IMR-90 (cell line): ENCODE results near the gene OR3A3.

ENCODE experiments used
- CEBPB ChIP-seq: IDR thresholded peaks from 2 replicates; pipeline ENCODE4 v1.6.1; 2012; ENCODE audit warnings: low read depth, low read length, improper control_type of control experiment
- CTCF ChIP-seq: conservative IDR thresholded peaks from 2 replicates; pipeline ENCODE4 v1.5.1; 2012; ENCODE audit warnings: mild to moderate bottlenecking, low read depth, low read length, improper control_type of control experiment
- POLR2A ChIP-seq: IDR thresholded peaks from 2 replicates; pipeline ENCODE4 v1.6.1; 2012; ENCODE audit warnings: mild to moderate bottlenecking, low read depth, low read length
- RCOR1 ChIP-seq: IDR thresholded peaks from 2 replicates; pipeline ENCODE4 v1.6.1; 2012; ENCODE audit warnings: mild to moderate bottlenecking, low read length, improper control_type of control experiment; ENCODE audit not compliant: insufficient replicate concordance
- SMC3 ChIP-seq: fragments of 150-350 bp; IDR thresholded peaks from 2 replicates; pipeline ENCODE4 v1.6.1; 2016; ENCODE audit warnings: low read depth, mild to moderate bottlenecking, antibody characterized with exemption, low read length, moderate library complexity

- TF ChIP-seq CTCF (no peak), CEBPB (no peak), POLR2A (no peak), RCOR1 (no peak), SMC3 (no peak)
Measured at GRCh38 chr17:3433741-3434140, 22.6 kb downstream of the OR3A3 start, which contains the start of gene OR1E2.
